ENCODE measurements around the gene ZCCHC24.

The ZCCHC24 gene

GRCh38 chr10:79444199-79445119, 965 bp downstream of the ZCCHC24 start:
- DNase-seq, result peak; percentile 60

- no peak for DNase-seq
These were observed 1.9 kb downstream of the ZCCHC24 start for GRCh38 chr10:79443338-79444198.

GRCh38 chr10:79442171-79443040, 3.0 kb downstream of the ZCCHC24 start:
- no peak for DNase-seq

- no peak for DNase-seq
These were observed 4.0 kb downstream of the ZCCHC24 start for GRCh38 chr10:79441433-79441832.

- DNase-seq, result no peak
These were observed 5.1 kb downstream of the ZCCHC24 start for GRCh38 chr10:79440281-79440680.

GRCh38 chr10:79438699-79439085, 6.7 kb downstream of the ZCCHC24 start:
- no peak for DNase-seq

GRCh38 chr10:79438021-79438698, 7.3 kb downstream of the ZCCHC24 start:
- DNase-seq, result no peak

- no peak for DNase-seq
These were observed 8.2 kb downstream of the ZCCHC24 start for GRCh38 chr10:79437111-79437814.

GRCh38 chr10:79436850-79437103, 8.6 kb downstream of the ZCCHC24 start:
- DNase-seq, result no peak

- DNase-seq, result no peak
These were observed 9.2 kb downstream of the ZCCHC24 start for GRCh38 chr10:79436066-79436849.

GRCh38 chr10:79435271-79436065, 10.0 kb downstream of the ZCCHC24 start:
- DNase-seq, result no peak

GRCh38 chr10:79434821-79435251, 10.6 kb downstream of the ZCCHC24 start:
- peak; percentile 18 for DNase-seq

- DNase-seq, result peak; percentile 26
These were observed 11.2 kb downstream of the ZCCHC24 start for GRCh38 chr10:79434223-79434687.

- DNase-seq, result no peak
These were observed 11.9 kb downstream of the ZCCHC24 start for GRCh38 chr10:79433324-79434222.

- DNase-seq, result no peak
These were observed 13.3 kb downstream of the ZCCHC24 start for GRCh38 chr10:79431891-79432831.

GRCh38 chr10:79431428-79431827, 14.0 kb downstream of the ZCCHC24 start:
- DNase-seq, result no peak

GRCh38 chr10:79430936-79431335, 14.5 kb downstream of the ZCCHC24 start:
- no peak for DNase-seq

Data from activated CD4-positive, alpha-beta T cell treated with anti-CD3 and anti-CD28 coated beads for 48 hours (primary cell).